Heart left ventricle (tissue), 16 donors: ENCODE data around the gene ENDOD1. TPM values are rescaled to one million over a fixed set of nuclear protein-coding genes. Genes with fewer than 3 reads are reported as not detected.

Experiments used
- ATAC-seq, 4 donors: fragments of 200-7000 bp; cut with Tn5 transposase; one replicate each; pipeline ENCODE4 v1.9.1; 2020 to 2022; ENCODE audit warnings: moderate library complexity in 4 of 4, mild to moderate bottlenecking in 3 of 4, moderate number of reproducible peaks in 1 of 4
- DNase-seq, 5 donors: peaks; one replicate each; pipeline ENCODE4 v3.0.0-alpha.2; 2020
- H3K27ac ChIP-seq, 12 donors: fragments of 200-600 bp; sonication (generic) in 4 of 12; one replicate each; pipeline versions ENCODE4 v1.5.0 to v1.8.0; 2016 to 2022; ENCODE audit warnings: mild to moderate bottlenecking in 2 of 12
- H3K27me3 ChIP-seq, 9 donors: fragments of 200-600 bp; sonication (generic) in 2 of 9; one replicate each; pipeline versions ENCODE4 v1.5.1 to v1.8.0; 2016 to 2022; ENCODE audit warnings: mild to moderate bottlenecking in 3 of 9
- H3K36me3 ChIP-seq, 9 donors: fragments of 200-600 bp; sonication (generic) in 2 of 9; one replicate each; pipeline versions ENCODE4 v1.5.0 to v1.8.0; 2018 to 2022; ENCODE audit warnings: mild to moderate bottlenecking in 2 of 9
- H3K4me1 ChIP-seq, 12 donors: fragments of 200-600 bp; sonication (generic) in 4 of 12; one replicate each; pipeline versions ENCODE4 v1.5.0 to v1.8.0; 2016 to 2022; ENCODE audit warnings: mild to moderate bottlenecking in 3 of 12
- H3K4me3 ChIP-seq, 12 donors: fragments of 200-600 bp; sonication (generic) in 4 of 12; one replicate each; pipeline versions ENCODE4 v1.5.0 to v1.8.0; 2017 to 2022; ENCODE audit warnings: mild to moderate bottlenecking in 9 of 12, moderate library complexity in 4 of 12
- H3K9me3 ChIP-seq, 12 donors: fragments of 200-600 bp; sonication (generic) in 4 of 12; one replicate each; pipeline versions ENCODE4 v1.5.0 to v1.8.0; 2016 to 2022; ENCODE audit warnings: mild to moderate bottlenecking in 1 of 12
- CTCF ChIP-seq, 12 donors: fragments of 200-600 bp; sonication (generic) in 4 of 12; IDR thresholded peaks; one replicate each; pipeline versions ENCODE4 v1.5.0 to v1.8.0; 2018 to 2022; ENCODE audit warnings: antibody characterized with exemption in 12 of 12, mild to moderate bottlenecking in 5 of 12
- POLR2A ChIP-seq, 2 donors: fragments of 450-650 bp; IDR thresholded peaks; one replicate each; pipeline ENCODE4 v1.6.1; 2017; ENCODE audit warnings: antibody characterized with exemption in 2 of 2, mild to moderate bottlenecking in 2 of 2, moderate library complexity in 2 of 2
- WGBS, 4 donors: extraction: QIAGEN DNeasy Blood & Tissue Kit in 2 of 4; methylation state at CpG; one replicate each; pipeline versions ENCODE4 v1.1.5 to v1.1.7; 2013 to 2018; 5-methylcytosine and 5-hydroxymethylcytosine counted together
- intact Hi-C, 10 donors: fragments of 100-400 bp; cut with DNase I; formaldehyde crosslinking; loops; one replicate each; pipeline versions ENCODE4 v1.11.1 to v1.14.2; 2022
- polyA plus RNA-seq, 2 donors: library from polyadenylated mRNA; stranded (reverse); fragments of 200-250 nt; gene quantifications; one replicate each; pipeline ENCODE4 v1.2.3, GENCODE V29; 2013
- total RNA-seq, 9 donors: library from RNA; depleted of rRNA in 2 of 9; stranded (reverse); fragments of >200 nt in 2 of 9; fragmentation: NEBNext Ultra II Directional in 3 of 9; extraction: Animal tissue kit (Norgen Biotek cat#: 25700) in 3 of 9; gene quantifications; one replicate each; pipeline versions ENCODE4 v1.1.0 to v1.2.4, GENCODE V29; 2016 to 2023
- donor health status: ischemic (EF 13 %, LVEDD 7.1; RV severe dilation, severe dysfunction).
- donor health status: healthy with polysubstance abuse.
- donor health status: DM: no; HTN: yes; CAD: no.
- donor health status: DM: no; HTN: no; CAD: no.
- donor health status: ischemic (EF 25% LVEDD 6.9; RV normal size, moderate dysfunction).
- donor health status: ischemic (EF 25% LVEDD 5.7; RV mildly dilated, moderate dysfunction).
- donor health status: healthy.
- donor health status: DM: yes; HTN: yes; CAD: no.
- donor health status: ischemic (EF 35%, LVEDD 5.7; RV mildly dilated, moderate dysfunction).
- donor health status: nonischemic (EF 11% LVEDD 7.7; RV severe dilation, severe dysfunction).
- donor health status: DM: yes; HTN: yes; CAD: no.
- donor health status: PGD.
- donor health status: ischemic (EF 29% LVEDD 5.4; RV normal size, mild dysfunction).
- donor health status: nonischemic (EF 23%, LVEDD 6.1; RV moderate dilation, normal function).

ENDOD1 gene
- total and polyA plus RNA-seq, 11 donors = 4.0 to 28.5 (median 12.8) TPM

DNA sequence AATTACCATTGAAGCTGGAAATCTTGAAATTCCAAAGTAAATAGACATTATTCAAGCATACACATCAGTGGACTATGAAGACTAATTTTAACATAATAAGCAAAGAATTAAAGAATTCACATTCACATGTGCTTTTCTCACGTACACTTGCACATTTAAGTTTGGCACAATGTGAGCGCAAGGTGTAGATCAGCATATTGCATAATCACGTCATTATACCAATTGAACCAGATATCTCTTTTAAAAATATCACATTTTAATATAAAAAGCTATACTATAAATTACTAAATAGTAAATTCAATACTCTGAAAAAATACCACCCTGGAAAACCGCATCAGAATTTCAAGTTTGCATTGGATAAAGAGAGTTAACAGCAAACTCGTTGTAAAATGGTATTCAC, 80.6 kb downstream of the ENDOD1 start:
- H3K27ac ChIP-seq = no peak overlapping the region
- WGBS, 4 donors = 94 to 96% (median 95%) methylated on average over 5 of the region's 5 CpGs
- no peak for DNase-seq
- no peak for TF ChIP-seq CTCF (IDR thresholded peaks at IDR 0.05)
- no peak for TF ChIP-seq POLR2A (IDR thresholded peaks at IDR 0.05)
- ATAC-seq = no peak
- intact Hi-C loops = loop anchor here in 1 of 10 donors (10.0 kb wide), 1 partner anchor 55 kb away; no protein-coding TSS in a partner anchor
- H3K4me3 ChIP-seq = no peak overlapping the region
- no peaks in the 10 kb centered on the region for H3K9me3 ChIP-seq
- H3K4me1 ChIP-seq = no peaks in the 10 kb centered on the region
- no peaks in the 10 kb centered on the region for H3K27me3 ChIP-seq
- peaks cover 0 to 64% (median 26%) of the 10 kb centered on the region in 9 donors for H3K36me3 ChIP-seq

- ATAC-seq (no peak), DNase-seq (no peak)
- Histone ChIP-seq H3K4me3 (no peak overlapping the region), H3K4me1 (no peaks in the 10 kb centered on the region), H3K27ac (no peak overlapping the region), H3K9me3 (no peaks in the 10 kb centered on the region), H3K36me3 (peaks cover 0 to 98% (median 69%) of the 10 kb centered on the region in 9 donors), H3K27me3 (no peaks in the 10 kb centered on the region)
- 61 to 73% (median 70%) methylated on average over 4 of the region's 4 CpGs for WGBS, 4 donors
- TF ChIP-seq POLR2A (IDR thresholded peaks at IDR 0.05) (no peak), CTCF (IDR thresholded peaks at IDR 0.05) (no peak)
- intact Hi-C loops = loop anchor here in 1 of 10 donors (10.0 kb wide), 1 partner anchor 49 kb away; no protein-coding TSS in a partner anchor
Measured at GRCh38 chr11:95175818-95176380, 86.3 kb downstream of the ENDOD1 start.

Other genes starting within 250 kb of the ENDOD1 start
- 10 to 100 TPM; 54.4 to 81.8 (median 62.6) TPM for gene CWC15, start 116.3 kb upstream of the ENDOD1 start, total RNA-seq
- 100 to 1,000 TPM in 1 of 2 donors, 10 to 100 TPM in 1; 71.4 to 118 TPM for gene CWC15, start 116.3 kb upstream of the ENDOD1 start, polyA plus RNA-seq
- 1 to 10 TPM in 3 of 9 donors, under 1 TPM in 5, not detected in 1; 0.65 to 1.3 (median 0.95) TPM for gene KDM4D, start 116.1 kb upstream of the ENDOD1 start, total RNA-seq
- gene KDM4D, start 116.1 kb upstream of the ENDOD1 start, polyA plus RNA-seq = under 1 TPM; 0.19 to 0.85 TPM
- gene KDM4E, start 64.6 kb upstream of the ENDOD1 start, total RNA-seq = not detected
- not detected for gene KDM4E, start 64.6 kb upstream of the ENDOD1 start, polyA plus RNA-seq
- not detected for gene KDM4F, start 40.4 kb upstream of the ENDOD1 start, total RNA-seq
- gene KDM4F, start 40.4 kb upstream of the ENDOD1 start, polyA plus RNA-seq = not detected
- gene SRSF8, start 22.9 kb upstream of the ENDOD1 start, total RNA-seq = 10 to 100 TPM; 20.0 to 26.5 (median 23.4) TPM
- gene SRSF8, start 22.9 kb upstream of the ENDOD1 start, polyA plus RNA-seq = 10 to 100 TPM; 20.0 to 22.1 TPM
- 10 to 100 TPM in 4 of 9 donors, 1 to 10 TPM in 5; 3.1 to 26.5 (median 5.8) TPM for gene SESN3, start 141.4 kb downstream of the ENDOD1 start, total RNA-seq
- 1 to 10 TPM; 1.0 to 1.2 TPM for gene SESN3, start 141.4 kb downstream of the ENDOD1 start, polyA plus RNA-seq